Raji (cell line): ENCODE data around the gene CDH20.

Experiments used
- POLR2A ChIP-seq: IDR thresholded peaks from 2 replicates; pipeline ENCODE4 v1.6.1; 2011; ENCODE audit warnings: low read depth, low read length, control low read depth; ENCODE audit not compliant: insufficient read depth

Gene CDH20

GRCh38 chr18:61595615-61596251 is 262.5 kb downstream of the CDH20 start:
- TF ChIP-seq POLR2A, result no peak

DNA sequence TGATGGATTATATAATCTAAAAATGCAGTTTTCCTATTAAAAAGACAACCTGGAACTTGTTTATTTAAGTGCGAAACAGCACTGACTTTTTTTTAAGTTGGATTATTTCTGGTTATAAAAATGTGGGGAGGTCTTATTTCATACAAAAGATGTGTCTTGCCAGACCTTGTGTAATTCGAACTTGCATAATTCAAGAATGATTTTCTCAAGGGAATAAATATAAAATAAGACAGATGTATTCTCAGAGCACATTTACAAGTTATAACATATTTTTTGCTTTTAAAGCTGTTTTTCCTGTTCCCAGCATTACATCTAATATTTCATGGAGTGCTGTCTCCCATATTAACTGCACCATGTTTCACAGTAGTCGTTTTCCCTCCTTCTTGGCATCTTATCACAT is 263.1 kb downstream of the CDH20 start:
- no peak for TF ChIP-seq POLR2A

DNA sequence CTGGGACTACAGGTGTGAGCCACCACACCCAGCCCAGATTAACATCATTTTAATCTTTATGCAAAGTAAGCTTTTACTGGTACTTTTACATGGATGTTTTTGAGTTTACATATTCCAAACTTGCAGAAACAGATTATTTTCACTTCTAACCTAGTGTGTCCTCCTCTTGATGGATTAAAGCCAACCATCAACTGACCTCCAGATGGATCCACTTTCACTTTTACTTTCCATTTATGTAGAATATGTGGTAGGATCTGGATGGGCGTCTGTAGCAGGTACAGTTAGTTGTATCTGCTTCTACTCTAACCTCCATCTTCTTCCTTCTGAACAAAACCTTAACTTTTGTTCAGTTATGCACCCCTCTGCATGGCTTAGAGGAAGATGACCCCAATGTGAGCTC is 264.1 kb downstream of the CDH20 start:
- TF ChIP-seq POLR2A, result no peak

- TF ChIP-seq POLR2A, result no peak
These were observed 267.2 kb downstream of the CDH20 start for GRCh38 chr18:61600422-61600821.

GRCh38 chr18:61602836-61603235 is 269.6 kb downstream of the CDH20 start:
- TF ChIP-seq POLR2A, result no peak
